MM.1S (cell line): ENCODE measurements around the gene SFXN5.

Experiments used
- DNase-seq: peaks from one replicate; pipeline ENCODE4 v3.0.0-alpha.2; 2015
- H2AFZ ChIP-seq: fragments of 300-600 bp; sonication (generic); 2 replicates; pipeline ENCODE4 v1.6.0; 2016; ENCODE audit warnings: antibody characterized with exemption, low read length
- H3F3A ChIP-seq: fragments of 300-600 bp; sonication (generic); 2 replicates; pipeline ENCODE4 v1.6.1; 2016; ENCODE audit warnings: mild to moderate bottlenecking, antibody characterized with exemption, low read length, moderate library complexity, mixed read lengths; ENCODE audit not compliant: insufficient read depth
- H3K27ac ChIP-seq: fragments of 300-600 bp; sonication (generic); 2 replicates; pipeline ENCODE4 v1.5.1; 2016; ENCODE audit warnings: mild to moderate bottlenecking, low read length
- H3K27me3 ChIP-seq: fragments of 300-600 bp; sonication (generic); replicated peaks from 2 replicates; pipeline ENCODE4 v1.6.0; 2016; ENCODE audit warnings: low read length; ENCODE audit not compliant: insufficient read depth
- H3K36me3 ChIP-seq: fragments of 300-600 bp; sonication (generic); replicated peaks from 2 replicates; pipeline ENCODE4 v1.6.1; 2016; ENCODE audit warnings: mild to moderate bottlenecking, low read length, mixed read lengths; ENCODE audit not compliant: insufficient read depth
- H3K4me1 ChIP-seq: fragments of 300-600 bp; sonication (generic); 2 replicates; pipeline ENCODE4 v1.6.1; 2016; ENCODE audit warnings: low read length, mixed read lengths
- H3K4me2 ChIP-seq: fragments of 300-600 bp; sonication (generic); 2 replicates; pipeline ENCODE4 v1.6.0; 2016; ENCODE audit warnings: low read depth, low read length
- H3K4me3 ChIP-seq: fragments of 300-600 bp; sonication (generic); 2 replicates; pipeline ENCODE4 v1.5.1; 2016; ENCODE audit warnings: low read length, mixed read lengths
- H3K79me2 ChIP-seq: fragments of 300-600 bp; sonication (generic); 2 replicates; pipeline ENCODE4 v1.6.1; 2016; ENCODE audit warnings: mixed run types, low read length, mixed read lengths
- H3K9ac ChIP-seq: fragments of 300-600 bp; sonication (generic); 2 replicates; pipeline ENCODE4 v1.6.1; 2016; ENCODE audit warnings: low read length, mixed read lengths
- H3K9me2 ChIP-seq: fragments of 300-600 bp; sonication (generic); replicated peaks from 2 replicates; pipeline ENCODE4 v1.6.1; 2016; ENCODE audit warnings: mild to moderate bottlenecking, low read length, mixed read lengths; ENCODE audit not compliant: insufficient read depth
- H3K9me3 ChIP-seq: fragments of 300-600 bp; sonication (generic); replicated peaks from 2 replicates; pipeline ENCODE4 v1.6.1; 2016; ENCODE audit warnings: mild to moderate bottlenecking, low read length, mixed read lengths; ENCODE audit not compliant: insufficient read depth
- H4K20me1 ChIP-seq: fragments of 300-600 bp; sonication (generic); 2 replicates; pipeline ENCODE4 v1.6.1; 2016; ENCODE audit warnings: mild to moderate bottlenecking, low read length, moderate library complexity, mixed read lengths; ENCODE audit not compliant: insufficient read depth
- CTCF ChIP-seq: fragments of 300-600 bp; sonication (generic); IDR thresholded peaks from 2 replicates; pipeline ENCODE4 v1.5.1; 2016; ENCODE audit warnings: antibody characterized with exemption, low read length, mixed read lengths
- EZH2 ChIP-seq: fragments of 300-600 bp; sonication (generic); optimal IDR thresholded peaks from 2 replicates; pipeline ENCODE3; 2017; ENCODE audit warnings: low read depth, mild to moderate bottlenecking, antibody characterized with exemption, low read length, mixed read lengths
- EZH2phosphoT487 ChIP-seq: fragments of 300-600 bp; sonication (generic); IDR thresholded peaks from 2 replicates; pipeline ENCODE4 v1.6.1; 2018; ENCODE audit warnings: antibody characterized with exemption, low read length

Gene SFXN5

GRCh38 chr2:72943540-72944395 is 127.7 kb downstream of the SFXN5 start:
- no peaks in the 10 kb centered on the region for H3K36me3 ChIP-seq
- H3K27me3 ChIP-seq, result no peaks in the 10 kb centered on the region
- H3K27ac ChIP-seq, result no peak overlapping the region
- H3K4me2 ChIP-seq, result no peak overlapping the region
- H3K9me3 ChIP-seq, result no peaks in the 10 kb centered on the region
- H3K9me2 ChIP-seq, result no peaks in the 10 kb centered on the region
- TF ChIP-seq EZH2 (no peak), EZH2phosphoT487 (no peak), CTCF (no peak)
- H3F3A ChIP-seq, result no peaks in the 10 kb centered on the region
- no peak overlapping the region for H3K9ac ChIP-seq
- no peak overlapping the region for H3K4me3 ChIP-seq
- no peaks in the 10 kb centered on the region for H4K20me1 ChIP-seq
- no peak overlapping the region for H2AFZ ChIP-seq
- no peaks in the 10 kb centered on the region for H3K79me2 ChIP-seq
- no peaks in the 10 kb centered on the region for H3K4me1 ChIP-seq
- no peak for DNase-seq

GRCh38 chr2:72942881-72943418 is 128.6 kb downstream of the SFXN5 start:
- no peaks in the 10 kb centered on the region for H4K20me1 ChIP-seq
- H2AFZ ChIP-seq, result no peak overlapping the region
- TF ChIP-seq EZH2phosphoT487, result no peak
- no peak for TF ChIP-seq EZH2
- TF ChIP-seq CTCF, result no peak
- H3K36me3 ChIP-seq, result no peaks in the 10 kb centered on the region
- H3K4me3 ChIP-seq, result no peak overlapping the region
- H3K27ac ChIP-seq, result no peak overlapping the region
- H3K27me3 ChIP-seq, result no peaks in the 10 kb centered on the region
- H3F3A ChIP-seq, result no peaks in the 10 kb centered on the region
- no peaks in the 10 kb centered on the region for H3K9me3 ChIP-seq
- H3K4me2 ChIP-seq, result no peak overlapping the region
- no peaks in the 10 kb centered on the region for H3K9me2 ChIP-seq
- H3K4me1 ChIP-seq, result no peaks in the 10 kb centered on the region
- H3K9ac ChIP-seq, result no peak overlapping the region
- no peak for DNase-seq
- no peaks in the 10 kb centered on the region for H3K79me2 ChIP-seq

GRCh38 chr2:72942293-72942692 is 129.2 kb downstream of the SFXN5 start:
- no peaks in the 10 kb centered on the region for H4K20me1 ChIP-seq
- no peak overlapping the region for H3K9ac ChIP-seq
- H3K27ac ChIP-seq, result no peak overlapping the region
- H3K4me1 ChIP-seq, result no peaks in the 10 kb centered on the region
- H3K4me2 ChIP-seq, result no peak overlapping the region
- H3K36me3 ChIP-seq, result no peaks in the 10 kb centered on the region
- H2AFZ ChIP-seq, result no peak overlapping the region
- DNase-seq, result no peak
- TF ChIP-seq EZH2phosphoT487, result no peak
- no peak for TF ChIP-seq CTCF
- TF ChIP-seq EZH2, result no peak
- H3K79me2 ChIP-seq, result no peaks in the 10 kb centered on the region
- H3K9me2 ChIP-seq, result no peaks in the 10 kb centered on the region
- no peaks in the 10 kb centered on the region for H3F3A ChIP-seq
- H3K27me3 ChIP-seq, result no peaks in the 10 kb centered on the region
- no peak overlapping the region for H3K4me3 ChIP-seq
- H3K9me3 ChIP-seq, result no peaks in the 10 kb centered on the region
